Measurements from ENCODE around the gene SDF4. TPM values are rescaled to one million over a fixed set of nuclear protein-coding genes. Genes with fewer than 3 reads are reported as not detected.

SDF4 gene
- total and polyA plus RNA-seq, 2 of the 13 experiments (the other 11 are each of a cell fraction or from before 2014, with no cell fraction given): 80.8 to 107 TPM

GRCh38 chr1:1228596-1229321, 3.0 kb downstream of the SDF4 start:
- in situ Hi-C loops (cut with HindIII; ENCODE audit: extremely low pct_ligation_motif_present, low pct_unique_long_range_greater_than_20kb): no loop called here
- H3K9ac ChIP-seq (ENCODE audit: insufficient read depth, low read depth, low read length): no peak overlapping the region
- no peak for FAIRE-seq

More at GRCh38 chr1:1228596-1229321, 3.0 kb downstream of the SDF4 start:
- no peak overlapping the region for H3K4me2 ChIP-seq (ENCODE audit: low read depth, low read length)
- H3K4me1 ChIP-seq (ENCODE audit: insufficient read depth, low read length): peaks cover 30% of the 10 kb centered on the region
- H3K27me3 ChIP-seq (ENCODE audit: control insufficient read depth in 1 of 2, insufficient read depth in 2 of 2, low read length in 2 of 2): no peaks in the 10 kb centered on the region; a peak in 1 of 5 replicates
- no peaks in the 10 kb centered on the region for H3K9me3 ChIP-seq (ENCODE audit: low read length)
- DNase-seq (ENCODE audit: low spot score) (no peak), ATAC-seq (no peak)
- ChIA-PET POLR2A (interaction anchor here (1.1 kb wide), 1 partner anchor 98 kb away, joined by 3 read pairs; no protein-coding TSS in a partner anchor), CTCF (ENCODE audit: low intra/inter-chr PET ratio, low total read pairs) (no interaction called here)
- TF ChIP-seq MTA3 (CRISPR knock-in tag; IDR thresholded peaks at IDR 0.05) (no peak), TBP (CRISPR knock-in tag; IDR thresholded peaks at IDR 0.05) (no peak), TRIM24 (CRISPR knock-in tag; IDR thresholded peaks at IDR 0.05) (no peak), PATZ1 (CRISPR knock-in tag; IDR thresholded peaks at IDR 0.05) (no peak), FOXK2 (IDR thresholded peaks at IDR 0.05) (no peak), ZNF704 (CRISPR knock-in tag; IDR thresholded peaks at IDR 0.05; ENCODE audit: borderline replicate concordance) (no peak), MED8 (CRISPR knock-in tag; IDR thresholded peaks at IDR 0.05; ENCODE audit: insufficient replicate concordance) (no peak), CBFB (CRISPR knock-in tag; IDR thresholded peaks at IDR 0.05) (no peak), ZNF180 (CRISPR knock-in tag; IDR thresholded peaks at IDR 0.05; ENCODE audit: borderline replicate concordance, low read depth) (no peak), MLX (CRISPR knock-in tag; IDR thresholded peaks at IDR 0.05) (no peak)
- 0 out of 2 replicates have a peak, but pooled peaks cover 7% of the 10 kb centered on the region for H4K20me1 ChIP-seq (ENCODE audit: insufficient read depth, low read length)
- WGBS (ENCODE audit: low lambda C conversion rate): 98% methylated on average over 24 of the region's 28 CpGs
- no peak overlapping the region for H3K4me3 ChIP-seq (replicated peaks in 1 of 3; ENCODE audit: insufficient read depth in 1 of 3, low read depth in 2 of 3, low read length in 3 of 3)
- BruUV-seq (replicated peaks): no TSS peak
- H3K36me3 ChIP-seq (replicated peaks in 1 of 2; ENCODE audit: control insufficient read depth in 1 of 2, insufficient read depth in 2 of 2, low read length in 2 of 2): peaks cover 16 to 44% of the 10 kb centered on the region in 2 experiments
- H2AFZ ChIP-seq (ENCODE audit: low read length): no peak overlapping the region
- peaks cover 53% of the 10 kb centered on the region for H3K79me2 ChIP-seq (ENCODE audit: insufficient read depth, low read length)
- H3K27ac ChIP-seq (ENCODE audit: extremely low read length, insufficient read depth, low read length): no peak overlapping the region
- intact Hi-C loops (cut with micrococcal nuclease; ENCODE audit: unreplicated experiment): no loop called here
